ENCODE measurements around the gene UBN2.

UBN2 gene

DNA sequence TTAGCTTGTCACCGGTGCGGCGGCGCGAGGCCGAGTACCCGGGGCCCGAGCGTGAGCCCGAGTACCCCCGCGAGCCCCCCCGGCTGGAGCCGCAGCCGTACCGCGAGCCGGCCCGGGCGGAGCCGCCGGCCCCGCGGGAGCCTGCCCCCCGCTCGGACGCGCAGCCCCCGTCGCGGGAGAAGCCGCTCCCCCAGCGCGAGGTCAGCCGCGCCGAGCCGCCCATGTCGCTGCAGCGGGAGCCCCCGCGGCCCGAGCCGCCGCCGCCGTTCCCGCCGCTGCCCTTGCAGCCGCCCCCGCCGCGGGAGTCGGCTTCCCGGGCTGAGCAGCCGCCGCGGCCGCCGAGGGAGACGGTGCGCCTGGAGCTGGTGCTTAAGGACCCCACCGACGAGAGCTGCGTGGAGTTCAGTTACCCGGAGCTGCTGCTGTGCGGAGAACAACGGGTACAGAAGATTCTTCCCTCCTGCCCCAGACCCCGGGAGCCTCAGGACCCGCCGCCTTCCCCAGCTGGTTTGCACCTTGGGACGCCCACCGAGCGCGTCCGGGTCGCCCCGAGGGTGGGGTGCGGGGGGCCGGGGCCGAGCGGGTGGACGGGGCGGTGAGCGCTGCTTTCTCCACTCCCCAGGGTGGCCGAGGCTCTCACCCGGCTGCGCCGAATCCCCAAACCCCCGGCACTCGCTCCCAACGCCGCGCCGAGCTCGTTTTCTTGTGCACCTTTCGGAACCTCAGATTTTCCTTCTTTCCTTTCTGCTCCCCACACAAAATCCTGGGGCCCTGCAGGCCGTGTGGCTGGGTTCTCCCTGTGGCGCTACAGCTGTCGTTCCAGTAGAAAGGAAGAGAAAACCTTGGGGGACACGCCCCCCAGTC lies 708 bp downstream of the UBN2 start:
- peak in 1 of 2 donors; percentile 7 for DNase-seq (ENCODE audit: low read depth in 1 of 2, low spot score in 1 of 2)

DNA sequence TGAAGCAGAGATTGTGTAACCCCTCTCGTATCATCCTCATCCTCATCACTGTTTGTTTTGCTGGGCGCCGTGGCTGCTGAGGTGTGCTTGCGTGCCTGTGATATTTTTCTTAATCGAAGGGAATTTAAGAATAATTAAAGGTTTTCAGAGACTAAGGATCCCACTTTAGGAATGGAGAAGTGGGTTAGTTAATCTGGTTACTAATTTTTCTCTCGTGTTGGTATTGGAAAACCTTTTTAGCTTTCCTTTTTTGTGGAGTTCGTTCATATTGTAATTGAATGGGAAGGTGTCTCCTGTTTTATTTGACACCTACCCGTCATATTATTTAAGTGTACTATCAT lies 1.3 kb downstream of the UBN2 start:
- DNase-seq (ENCODE audit: low read depth in 1 of 2, low spot score in 1 of 2), result no peak

DNA sequence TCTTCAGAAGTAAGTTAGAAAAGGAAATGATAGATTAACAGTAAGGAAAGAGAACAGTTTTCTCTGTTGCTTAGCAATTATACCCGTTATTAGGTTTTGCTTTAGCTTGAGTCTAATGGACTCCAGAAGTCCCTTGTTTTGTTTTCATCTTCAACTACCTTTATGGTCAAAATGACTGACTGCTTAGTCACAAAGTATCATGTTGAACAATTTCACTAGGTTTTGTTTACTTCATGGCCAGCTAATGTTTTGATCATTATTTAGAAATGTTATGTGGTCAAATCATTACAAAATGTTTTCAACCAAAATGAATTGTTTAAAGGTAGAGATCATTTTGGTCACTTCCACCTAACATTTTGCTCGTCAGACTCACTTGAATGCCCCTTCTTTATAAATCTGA lies 1.9 kb downstream of the UBN2 start:
- no peak for DNase-seq (ENCODE audit: low read depth in 1 of 2, low spot score in 1 of 2)

GRCh38 chr7:139241258-139241657 lies 10.2 kb downstream of the UBN2 start:
- DNase-seq (ENCODE audit: low read depth in 1 of 2, low spot score in 1 of 2), result no peak

DNA sequence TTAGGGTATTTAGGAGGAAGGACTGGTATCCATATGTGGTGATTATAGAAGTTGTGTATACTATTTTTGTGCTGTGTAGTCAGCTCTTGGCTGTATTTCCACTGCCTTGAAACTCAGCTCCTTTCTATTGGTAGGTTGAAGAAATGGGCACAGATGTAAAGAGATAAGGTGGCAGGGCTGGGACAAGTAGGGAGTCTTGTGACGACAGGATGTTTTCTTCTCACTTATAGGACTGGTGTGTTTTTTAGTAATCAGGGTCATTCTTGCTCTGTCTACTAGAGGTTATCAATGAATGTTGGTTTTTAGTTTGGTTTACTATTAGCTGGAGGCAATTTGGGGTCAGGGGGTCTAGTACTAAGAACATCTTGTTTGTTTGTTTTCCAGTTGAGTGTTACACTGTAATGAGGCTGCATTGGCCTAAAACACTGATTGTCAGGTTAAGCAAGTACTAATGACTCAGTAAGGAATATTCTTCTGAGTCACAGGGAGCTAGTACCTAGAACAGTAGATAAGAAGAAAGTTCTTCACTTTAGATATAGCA lies 11.8 kb downstream of the UBN2 start:
- DNase-seq (ENCODE audit: low read depth in 1 of 2, low spot score in 1 of 2), result no peak

- no peak for DNase-seq (ENCODE audit: low read depth in 1 of 2, low spot score in 1 of 2)
Measured at GRCh38 chr7:139245401-139245800, 14.4 kb downstream of the UBN2 start.

DNA sequence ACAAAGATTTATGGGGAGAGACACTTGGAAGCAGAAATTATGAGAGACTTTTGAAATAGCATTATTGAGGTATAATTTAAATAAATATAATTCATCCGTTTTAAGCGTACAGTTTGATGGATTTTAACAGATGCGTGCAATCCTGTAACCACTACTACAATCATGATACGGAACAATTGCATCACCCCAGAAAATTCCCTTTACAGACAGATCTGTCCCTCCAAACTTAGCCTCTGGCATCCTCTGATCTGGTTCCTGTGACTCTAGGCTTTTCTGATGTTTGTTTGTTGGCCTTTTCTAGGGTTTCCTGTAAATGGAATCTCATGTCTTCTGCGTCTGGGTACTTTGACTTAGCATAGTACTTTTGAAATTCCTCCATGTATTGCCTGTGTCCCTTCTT lies 15.5 kb downstream of the UBN2 start:
- no peak for DNase-seq (ENCODE audit: low read depth in 1 of 2, low spot score in 1 of 2)

GRCh38 chr7:139246905-139247304 lies 15.9 kb downstream of the UBN2 start:
- no peak for DNase-seq (ENCODE audit: low read depth in 1 of 2, low spot score in 1 of 2)

- DNase-seq (ENCODE audit: low read depth in 1 of 2, low spot score in 1 of 2), result no peak
Measured at GRCh38 chr7:139249179-139249810, 18.3 kb downstream of the UBN2 start.

DNA sequence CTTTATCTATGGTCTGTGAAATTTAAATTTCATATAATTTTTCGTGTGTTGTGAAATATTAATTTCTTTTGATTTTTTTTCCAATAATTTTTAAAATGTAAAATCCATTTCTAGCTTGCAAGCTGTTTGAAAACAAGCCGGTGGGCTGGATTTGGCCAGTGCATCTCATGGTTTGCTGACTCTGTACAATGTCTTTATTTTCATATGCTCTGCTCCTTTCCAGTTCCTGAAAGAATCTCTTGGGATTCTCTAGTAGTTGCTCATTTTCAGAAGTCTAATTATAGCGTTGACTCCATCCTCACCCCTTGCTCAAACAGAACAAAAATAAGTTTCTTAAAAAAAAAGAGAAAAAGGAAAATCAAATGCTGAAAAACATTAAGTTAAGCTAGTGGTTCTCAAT lies 21.4 kb downstream of the UBN2 start:
- no peak for DNase-seq (ENCODE audit: low read depth in 1 of 2, low spot score in 1 of 2)

DNA sequence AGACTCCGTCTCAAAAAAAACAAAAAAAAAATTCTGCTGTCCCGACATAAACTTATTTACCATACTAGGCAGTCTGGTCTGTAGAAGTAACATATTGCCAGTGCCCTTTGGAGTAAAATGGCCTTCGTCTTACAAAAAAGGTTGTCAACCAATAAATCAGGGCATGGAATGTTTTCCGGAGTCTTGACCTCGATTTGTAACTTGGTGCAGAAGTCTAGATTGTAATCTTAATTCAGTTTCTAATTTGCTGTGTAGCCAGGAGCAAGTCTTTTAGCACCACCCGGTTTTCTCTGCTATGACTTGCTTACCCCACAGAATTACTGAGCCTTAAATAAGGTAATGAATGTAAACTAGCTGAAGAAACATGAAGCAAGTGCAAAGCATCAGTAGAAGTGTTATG lies 23.2 kb downstream of the UBN2 start:
- no peak for DNase-seq (ENCODE audit: low read depth in 1 of 2, low spot score in 1 of 2)

DNA sequence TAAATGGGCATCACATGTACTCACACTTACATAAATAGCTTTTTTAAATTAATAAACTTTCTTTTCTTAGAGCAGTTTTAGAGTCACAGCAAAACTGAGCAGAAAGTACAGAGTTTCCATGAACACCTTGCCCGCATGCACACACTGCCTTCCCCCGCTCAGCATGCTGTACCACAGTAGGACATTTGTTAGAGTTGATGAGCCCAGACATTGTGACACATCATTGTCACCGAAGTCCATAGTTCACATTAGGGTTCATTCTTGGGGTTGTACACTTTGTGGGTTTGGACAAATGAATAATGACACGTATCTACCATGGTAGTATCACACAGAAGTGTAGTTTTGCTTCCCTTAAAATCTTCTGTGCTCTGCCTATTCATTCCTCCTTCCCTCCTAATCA lies 23.7 kb downstream of the UBN2 start:
- no peak for DNase-seq (ENCODE audit: low read depth in 1 of 2, low spot score in 1 of 2)

DNA sequence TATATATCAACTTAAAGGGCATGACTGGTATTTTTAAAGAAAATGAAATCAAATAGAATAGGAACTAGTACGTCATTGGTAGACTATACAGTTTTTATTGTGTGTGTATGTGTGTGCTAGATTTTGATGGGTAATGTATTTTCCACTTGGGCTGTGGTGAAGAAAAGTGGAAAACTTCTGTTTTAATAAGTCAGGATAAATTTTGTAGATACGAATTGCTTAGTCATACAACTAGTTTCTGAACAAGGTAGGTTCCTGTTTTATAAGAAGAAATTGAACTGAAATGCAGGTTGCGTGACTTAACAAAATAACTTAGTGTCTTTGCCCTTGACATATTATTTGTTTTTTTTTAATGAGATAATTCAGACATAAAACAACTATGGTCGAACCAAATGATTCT lies 24.3 kb downstream of the UBN2 start:
- no peak for DNase-seq (ENCODE audit: low read depth in 1 of 2, low spot score in 1 of 2)

- DNase-seq (ENCODE audit: low read depth in 1 of 2, low spot score in 1 of 2), result no peak
Measured at GRCh38 chr7:139259142-139259541, 28.1 kb downstream of the UBN2 start.

- no peak for DNase-seq (ENCODE audit: low read depth in 1 of 2, low spot score in 1 of 2)
Measured at GRCh38 chr7:139264220-139264619, 33.2 kb downstream of the UBN2 start.

- DNase-seq (ENCODE audit: low read depth in 1 of 2, low spot score in 1 of 2), result no peak
Measured at GRCh38 chr7:139265673-139266072, 34.6 kb downstream of the UBN2 start.

DNA sequence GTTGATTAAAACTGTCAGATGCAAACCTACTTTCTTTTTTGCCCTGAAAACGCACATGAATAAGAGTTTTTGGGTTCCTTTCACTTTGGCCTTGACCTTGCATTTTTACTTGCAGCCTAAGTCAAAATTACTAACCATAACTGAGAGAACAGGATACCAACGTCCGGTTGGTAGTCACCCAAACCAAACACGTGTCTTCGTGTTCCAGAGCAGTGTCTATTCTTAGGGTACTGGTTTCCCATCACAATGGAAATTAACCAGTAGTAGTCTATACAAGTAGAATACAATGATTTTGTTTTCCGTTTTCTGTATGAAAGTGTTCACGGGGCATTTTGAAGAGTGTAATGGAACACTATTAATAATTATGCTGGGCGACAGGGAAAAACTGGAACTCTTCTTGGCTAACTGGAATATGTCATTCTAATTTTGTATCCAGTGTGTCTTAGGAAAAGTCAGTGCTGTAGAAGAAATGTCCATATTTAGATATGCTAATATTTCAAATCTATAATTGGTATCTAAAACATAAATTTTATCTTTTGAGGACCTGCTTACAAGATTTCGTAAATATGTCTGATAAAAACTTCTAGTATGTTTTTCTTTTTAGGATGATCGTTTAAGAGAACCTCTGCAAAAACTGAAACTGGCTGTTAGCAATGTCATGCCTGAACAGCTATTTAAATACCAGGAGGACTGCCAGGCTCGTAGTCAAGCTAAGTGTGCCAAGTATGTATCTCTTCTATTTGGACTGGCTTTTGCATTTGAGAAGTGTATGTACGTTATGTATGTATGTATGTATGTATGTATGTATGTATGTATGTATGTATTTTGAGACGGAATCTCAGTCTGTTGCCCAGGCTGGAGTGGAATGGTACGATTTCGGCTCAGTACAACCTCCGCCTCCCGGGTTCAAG lies 40.9 kb downstream of the UBN2 start:
- no peak for DNase-seq (ENCODE audit: low read depth in 1 of 2, low spot score in 1 of 2)

DNA sequence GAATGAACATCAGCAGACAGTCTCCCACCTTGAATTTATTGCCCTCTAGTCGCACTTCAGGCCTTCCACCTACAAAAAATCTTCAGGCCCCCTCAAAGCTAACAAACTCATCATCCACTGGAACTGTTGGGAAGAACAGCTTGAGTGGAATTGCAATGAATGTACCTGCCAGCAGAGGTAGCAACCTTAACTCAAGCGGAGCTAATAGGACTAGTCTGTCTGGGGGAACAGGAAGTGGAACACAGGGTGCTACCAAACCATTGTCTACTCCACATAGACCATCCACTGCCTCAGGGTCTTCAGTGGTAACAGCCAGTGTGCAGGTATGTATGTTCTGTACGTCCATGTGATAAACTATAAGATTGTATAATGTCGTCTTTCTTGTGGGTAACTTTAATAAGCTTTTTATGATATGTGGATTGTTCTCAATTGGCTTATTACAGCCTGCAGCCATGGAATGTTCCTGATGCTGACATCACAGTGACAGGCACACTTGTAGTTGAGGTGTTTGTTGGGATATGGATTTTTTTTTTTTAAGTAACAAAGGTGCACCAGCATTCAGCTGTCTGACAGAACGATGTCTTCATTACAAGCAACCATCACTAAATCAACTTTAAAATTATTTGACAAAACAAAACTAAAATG lies 53.3 kb downstream of the UBN2 start:
- no peak for DNase-seq (ENCODE audit: low read depth in 1 of 2, low spot score in 1 of 2)

GRCh38 chr7:139286144-139286543 lies 55.1 kb downstream of the UBN2 start:
- no peak for DNase-seq (ENCODE audit: low read depth in 1 of 2, low spot score in 1 of 2)

DNA sequence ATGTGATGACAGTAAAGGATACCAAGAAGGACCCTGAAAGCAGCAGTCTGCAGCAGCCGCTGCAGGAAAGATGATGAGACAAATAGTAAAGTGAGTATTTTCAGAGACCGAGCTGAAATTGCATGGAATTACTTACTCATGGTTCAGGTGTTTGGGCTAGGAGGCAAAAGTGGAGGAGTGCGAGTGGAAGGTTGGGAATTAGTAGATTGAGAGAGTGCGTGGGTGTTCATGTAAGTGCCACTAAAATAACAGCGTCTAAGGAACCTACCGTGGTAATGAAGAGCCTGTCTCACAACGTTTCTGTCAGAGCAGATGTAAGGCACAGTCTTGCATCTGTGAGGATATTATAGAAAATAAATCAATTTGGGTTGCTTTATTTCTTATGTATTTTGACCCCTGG lies 61.8 kb downstream of the UBN2 start:
- DNase-seq (ENCODE audit: low read depth in 1 of 2, low spot score in 1 of 2), result no peak

DNA sequence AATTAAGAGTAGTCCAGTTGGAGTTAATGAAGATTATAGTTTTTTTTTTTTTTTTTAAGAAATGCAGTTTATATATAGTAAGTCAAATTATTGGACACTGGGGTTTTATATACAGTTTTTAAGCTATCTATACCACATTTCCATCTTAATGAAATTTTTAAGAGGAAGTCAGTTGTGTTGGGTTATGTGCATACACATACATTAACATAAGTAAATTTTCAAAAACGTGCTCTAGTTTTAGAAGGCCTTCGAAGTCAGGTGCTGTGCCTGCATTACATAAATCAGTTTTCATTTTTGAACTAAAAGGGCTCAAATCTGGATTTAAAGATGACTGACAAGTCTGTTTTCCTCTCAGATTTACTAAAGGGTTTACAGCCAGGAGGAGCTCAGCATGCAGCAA lies 62.5 kb downstream of the UBN2 start:
- no peak for DNase-seq (ENCODE audit: low read depth in 1 of 2, low spot score in 1 of 2)
